Mucosa of stomach (tissue), 1 donor: Measurements from ENCODE around the gene RNF144B.

Experiments used
- H3K27me3 ChIP-seq: one replicate; pipeline ENCODE4 v1.7.0; 2013; ENCODE audit warnings: mild to moderate bottlenecking, low read length; ENCODE audit not compliant: control insufficient read depth, insufficient read depth
- H3K36me3 ChIP-seq: one replicate; pipeline ENCODE4 v1.7.0; 2013; ENCODE audit warnings: low read length; ENCODE audit not compliant: control insufficient read depth, insufficient read depth
- H3K4me1 ChIP-seq: one replicate; pipeline ENCODE4 v1.7.0; 2013; ENCODE audit warnings: mild to moderate bottlenecking, low read length; ENCODE audit not compliant: control insufficient read depth, insufficient read depth
- H3K4me3 ChIP-seq: one replicate; pipeline ENCODE4 v1.7.0; 2013; ENCODE audit warnings: low read length
- H3K9ac ChIP-seq: one replicate; pipeline ENCODE4 v1.7.0; 2013; ENCODE audit warnings: mild to moderate bottlenecking, low read length, moderate library complexity
- H3K9me3 ChIP-seq: one replicate; pipeline ENCODE4 v1.7.0; 2013; ENCODE audit warnings: mild to moderate bottlenecking, low read length, moderate library complexity; ENCODE audit not compliant: control insufficient read depth
- donor health status: Pancreatic carcinoma.

The RNF144B gene

GRCh38 chr6:18387061-18387721, at the start of gene RNF144B:
Gene RNF144B (plus strand): TSS chr6:18387350. CDS start chr6:18399535, 12,185 bp downstream.
- peak within 1 kb of the TSS; percentile 35 for H3K9ac ChIP-seq
- peaks cover 22% of the 10 kb centered on the region for H3K4me1 ChIP-seq
- peak within 1 kb of the TSS; percentile 2 for H3K4me3 ChIP-seq
- no peaks in the 10 kb centered on the region for H3K27me3 ChIP-seq
- no peaks in the 10 kb centered on the region for H3K36me3 ChIP-seq
- no peaks in the 10 kb centered on the region for H3K9me3 ChIP-seq

- H3K9ac ChIP-seq, result no peak overlapping the region
- H3K27me3 ChIP-seq, result no peaks in the 10 kb centered on the region
- H3K36me3 ChIP-seq, result no peaks in the 10 kb centered on the region
- H3K4me1 ChIP-seq, result no peaks in the 10 kb centered on the region
- H3K4me3 ChIP-seq, result no peak overlapping the region
- H3K9me3 ChIP-seq, result no peaks in the 10 kb centered on the region
Observed at GRCh38 chr6:18339599-18339998, 47.6 kb upstream of the RNF144B start.

- Histone ChIP-seq H3K9ac (no peak overlapping the region), H3K27me3 (no peaks in the 10 kb centered on the region), H3K9me3 (no peaks in the 10 kb centered on the region), H3K36me3 (no peaks in the 10 kb centered on the region), H3K4me3 (no peak overlapping the region), H3K4me1 (no peaks in the 10 kb centered on the region)
Observed at GRCh38 chr6:18340781-18341551, 46.2 kb upstream of the RNF144B start.

GRCh38 chr6:18342223-18342622, 44.9 kb upstream of the RNF144B start:
- Histone ChIP-seq H3K27me3 (no peaks in the 10 kb centered on the region), H3K36me3 (no peaks in the 10 kb centered on the region)

GRCh38 chr6:18343741-18344140, 43.4 kb upstream of the RNF144B start:
- Histone ChIP-seq H3K36me3 (no peaks in the 10 kb centered on the region), H3K4me3 (no peak overlapping the region), H3K9ac (no peak overlapping the region), H3K9me3 (no peaks in the 10 kb centered on the region), H3K27me3 (no peaks in the 10 kb centered on the region), H3K4me1 (no peaks in the 10 kb centered on the region)

More at GRCh38 chr6:18342223-18342622, 44.9 kb upstream of the RNF144B start:
- no peaks in the 10 kb centered on the region for H3K9me3 ChIP-seq
- no peak overlapping the region for H3K4me3 ChIP-seq
- H3K4me1 ChIP-seq, result no peaks in the 10 kb centered on the region
- no peak overlapping the region for H3K9ac ChIP-seq

- no peaks in the 10 kb centered on the region for H3K36me3 ChIP-seq
- no peaks in the 10 kb centered on the region for H3K27me3 ChIP-seq
- no peak overlapping the region for H3K4me3 ChIP-seq
- H3K9ac ChIP-seq, result no peak overlapping the region
- H3K9me3 ChIP-seq, result no peaks in the 10 kb centered on the region
- no peaks in the 10 kb centered on the region for H3K4me1 ChIP-seq
Observed at GRCh38 chr6:18347021-18347577, 40.1 kb upstream of the RNF144B start.

GRCh38 chr6:18347866-18348265, 39.3 kb upstream of the RNF144B start:
- Histone ChIP-seq H3K9me3 (no peaks in the 10 kb centered on the region), H3K27me3 (no peaks in the 10 kb centered on the region), H3K9ac (no peak overlapping the region), H3K4me3 (no peak overlapping the region), H3K36me3 (no peaks in the 10 kb centered on the region), H3K4me1 (no peaks in the 10 kb centered on the region)

- Histone ChIP-seq H3K27me3 (no peaks in the 10 kb centered on the region), H3K4me3 (no peak overlapping the region), H3K4me1 (no peaks in the 10 kb centered on the region), H3K9ac (no peak overlapping the region), H3K9me3 (no peaks in the 10 kb centered on the region), H3K36me3 (no peaks in the 10 kb centered on the region)
Observed at GRCh38 chr6:18349386-18349785, 37.8 kb upstream of the RNF144B start.

- H3K9ac ChIP-seq, result no peak overlapping the region
- no peaks in the 10 kb centered on the region for H3K36me3 ChIP-seq
- no peak overlapping the region for H3K4me3 ChIP-seq
- no peaks in the 10 kb centered on the region for H3K27me3 ChIP-seq
- H3K9me3 ChIP-seq, result no peaks in the 10 kb centered on the region
- H3K4me1 ChIP-seq, result no peaks in the 10 kb centered on the region
Observed at GRCh38 chr6:18350271-18350670, 36.9 kb upstream of the RNF144B start.

- Histone ChIP-seq H3K36me3 (no peaks in the 10 kb centered on the region), H3K9ac (no peak overlapping the region), H3K9me3 (no peaks in the 10 kb centered on the region), H3K4me1 (no peaks in the 10 kb centered on the region), H3K4me3 (no peak overlapping the region), H3K27me3 (no peaks in the 10 kb centered on the region)
Observed at GRCh38 chr6:18350712-18351111, 36.4 kb upstream of the RNF144B start.

GRCh38 chr6:18352001-18352400, 35.1 kb upstream of the RNF144B start:
- H3K9ac ChIP-seq, result no peak overlapping the region
- no peaks in the 10 kb centered on the region for H3K36me3 ChIP-seq
- H3K4me3 ChIP-seq, result no peak overlapping the region
- H3K9me3 ChIP-seq, result no peaks in the 10 kb centered on the region
- H3K4me1 ChIP-seq, result no peaks in the 10 kb centered on the region
- H3K27me3 ChIP-seq, result no peaks in the 10 kb centered on the region

GRCh38 chr6:18352842-18353241, 34.3 kb upstream of the RNF144B start:
- H3K9me3 ChIP-seq, result no peaks in the 10 kb centered on the region
- H3K4me3 ChIP-seq, result no peak overlapping the region
- H3K27me3 ChIP-seq, result no peaks in the 10 kb centered on the region
- no peak overlapping the region for H3K9ac ChIP-seq
- H3K36me3 ChIP-seq, result no peaks in the 10 kb centered on the region
- H3K4me1 ChIP-seq, result no peaks in the 10 kb centered on the region
